ENCODE data around the gene CFAP100.

- TF ChIP-seq CTCF (conservative IDR thresholded peaks at IDR 0.05; ENCODE audit: low read depth, low read length) (no peak), EZH2phosphoT487 (IDR thresholded peaks at IDR 0.05; ENCODE audit: borderline replicate concordance, low read length) (no peak)
Measured at GRCh38 chr3:126434264-126434590, 39.5 kb downstream of the CFAP100 start.

All from PC-3 (cell line).